Retinal pigment epithelial cell (primary cell): ENCODE data around the gene MATR3.

Experiments used
- DNase-seq: peaks from one replicate; pipeline ENCODE4 v3.0.0-alpha.2; 2010; ENCODE audit warnings: low read depth
- H3K4me3 ChIP-seq: 2 replicates; pipeline ENCODE4 v1.5.1; 2011; ENCODE audit warnings: mild to moderate bottlenecking, low read length, control low read depth, moderate library complexity
- TF ChIP-seq, protein P1 (sequence below): conservative IDR thresholded peaks from 2 replicates; pipeline ENCODE4 v1.5.1; 2011; ENCODE audit warnings: low read depth, low read length, control low read depth, inconsistent platforms

MATR3 gene

DNA sequence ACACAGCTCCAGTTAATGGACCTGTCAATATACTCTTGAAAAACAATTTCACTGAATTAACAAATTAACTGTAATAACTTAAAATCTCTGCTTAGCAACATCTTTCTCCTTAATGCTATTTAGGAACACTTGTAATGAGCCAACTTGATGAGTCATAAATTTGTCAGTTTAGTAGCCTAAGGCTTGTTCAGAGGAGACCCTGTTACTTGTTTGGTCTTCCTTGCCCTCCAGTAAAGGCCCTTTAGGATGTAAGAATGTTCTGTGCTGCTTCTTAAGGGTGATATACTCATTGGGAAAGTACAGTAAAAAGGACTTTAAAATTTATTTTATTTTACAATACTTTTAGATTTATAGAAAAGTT lies 11.4 kb upstream of the MATR3 start:
- TF ChIP-seq, protein P1, sequence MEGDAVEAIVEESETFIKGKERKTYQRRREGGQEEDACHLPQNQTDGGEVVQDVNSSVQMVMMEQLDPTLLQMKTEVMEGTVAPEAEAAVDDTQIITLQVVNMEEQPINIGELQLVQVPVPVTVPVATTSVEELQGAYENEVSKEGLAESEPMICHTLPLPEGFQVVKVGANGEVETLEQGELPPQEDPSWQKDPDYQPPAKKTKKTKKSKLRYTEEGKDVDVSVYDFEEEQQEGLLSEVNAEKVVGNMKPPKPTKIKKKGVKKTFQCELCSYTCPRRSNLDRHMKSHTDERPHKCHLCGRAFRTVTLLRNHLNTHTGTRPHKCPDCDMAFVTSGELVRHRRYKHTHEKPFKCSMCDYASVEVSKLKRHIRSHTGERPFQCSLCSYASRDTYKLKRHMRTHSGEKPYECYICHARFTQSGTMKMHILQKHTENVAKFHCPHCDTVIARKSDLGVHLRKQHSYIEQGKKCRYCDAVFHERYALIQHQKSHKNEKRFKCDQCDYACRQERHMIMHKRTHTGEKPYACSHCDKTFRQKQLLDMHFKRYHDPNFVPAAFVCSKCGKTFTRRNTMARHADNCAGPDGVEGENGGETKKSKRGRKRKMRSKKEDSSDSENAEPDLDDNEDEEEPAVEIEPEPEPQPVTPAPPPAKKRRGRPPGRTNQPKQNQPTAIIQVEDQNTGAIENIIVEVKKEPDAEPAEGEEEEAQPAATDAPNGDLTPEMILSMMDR: no peak
- H3K4me3 ChIP-seq: no peak overlapping the region
- DNase-seq: no peak

DNA sequence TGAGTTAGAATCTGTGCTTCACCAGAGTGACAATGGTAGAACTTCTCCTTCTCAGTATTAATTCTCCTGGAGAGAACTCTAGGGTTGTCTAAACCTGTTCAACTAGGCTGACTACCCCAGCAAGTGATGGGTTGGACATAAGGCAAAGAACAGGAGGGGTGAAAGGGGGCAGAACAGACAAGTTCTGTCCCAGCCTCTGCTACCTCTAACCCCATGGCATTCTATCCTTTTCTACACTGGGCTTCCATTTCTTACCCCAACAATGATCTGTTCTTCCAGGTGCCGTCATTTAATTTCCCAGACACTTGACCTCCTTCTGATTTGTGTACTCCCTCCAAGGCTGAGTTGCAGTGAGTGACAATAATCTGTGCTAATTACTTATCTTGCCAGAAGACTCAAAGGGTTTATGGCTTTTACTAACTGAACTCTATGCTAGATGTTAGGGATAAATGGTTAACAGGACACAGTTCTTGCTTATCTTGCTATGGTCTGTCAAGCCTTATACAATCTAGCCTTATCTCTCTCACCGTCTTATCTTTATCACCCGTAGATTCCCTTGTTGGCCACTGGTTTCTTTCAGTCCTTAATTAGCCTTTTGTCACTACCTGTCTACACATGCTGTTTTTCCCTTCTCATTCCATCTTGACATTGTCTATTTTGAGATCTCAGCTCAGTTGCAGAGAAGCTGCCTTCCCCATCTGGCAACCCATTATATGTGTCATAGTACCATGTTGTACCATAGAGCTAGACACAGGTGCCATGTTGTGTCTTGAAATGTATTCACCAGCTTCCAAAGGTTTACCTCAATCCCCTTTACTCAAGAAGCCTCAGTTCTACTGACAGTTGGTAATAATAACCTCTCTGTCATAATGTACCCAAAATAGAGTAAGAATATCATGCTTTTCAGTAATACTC lies 10.0 kb upstream of the MATR3 start:
- TF ChIP-seq, protein P1: no peak

DNA sequence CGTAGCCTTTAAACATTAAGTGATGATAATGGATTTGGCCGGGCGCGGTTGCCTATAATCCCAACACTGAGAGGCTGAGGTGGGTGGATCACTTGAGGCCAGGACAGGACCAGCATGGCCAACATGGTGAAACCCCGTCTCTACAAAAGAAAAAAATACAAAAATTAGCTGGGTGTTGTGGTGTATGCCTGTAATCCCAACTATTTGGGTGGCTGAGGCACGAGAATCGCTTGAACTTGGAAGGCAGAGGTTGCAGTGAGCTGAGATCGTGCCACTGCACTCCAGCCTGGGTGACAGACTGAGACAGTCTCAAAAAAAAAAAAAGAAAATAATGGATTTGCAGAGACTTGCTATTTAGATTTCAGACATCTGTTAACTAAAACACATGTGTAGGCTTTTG lies 9.2 kb upstream of the MATR3 start:
- TF ChIP-seq, protein P1: no peak
- no peak overlapping the region for H3K4me3 ChIP-seq
- DNase-seq: no peak

More for the DNA sequence above, 10.0 kb upstream of the MATR3 start:
- no peak overlapping the region for H3K4me3 ChIP-seq
- DNase-seq: no peak

DNA sequence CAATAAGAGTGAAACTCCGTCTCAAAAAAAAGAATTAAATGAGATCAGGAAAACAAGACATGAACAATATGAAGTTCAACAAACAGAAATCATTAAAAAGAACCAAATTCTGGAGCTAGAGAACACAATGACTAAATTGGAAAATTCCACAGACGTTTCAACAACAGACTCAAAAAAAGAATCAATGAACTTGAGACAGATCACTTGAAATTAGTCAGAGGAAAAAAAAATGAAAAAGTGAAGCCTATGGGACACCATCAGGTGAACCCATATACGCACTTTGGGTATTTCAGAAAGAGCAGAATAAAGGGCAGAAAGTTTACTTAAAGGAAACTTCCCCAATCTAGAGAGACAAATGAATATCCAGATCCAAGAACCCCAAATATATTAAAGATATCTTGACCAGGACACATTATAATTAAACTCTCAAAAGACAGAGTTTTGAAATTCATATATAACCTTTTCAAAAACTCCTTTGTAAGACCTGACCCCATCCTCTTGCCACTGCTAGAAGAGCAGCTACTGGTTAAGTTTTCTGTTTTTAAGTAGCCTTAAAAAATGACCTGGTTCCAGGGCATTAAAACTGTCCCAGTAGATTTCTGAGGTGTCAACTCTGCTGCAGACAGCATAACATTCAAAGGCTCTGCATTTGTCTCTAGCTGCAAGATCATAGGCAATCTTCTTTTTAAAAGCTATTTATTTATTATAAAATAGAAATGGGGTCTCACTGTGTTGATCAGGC lies 7.7 kb upstream of the MATR3 start:
- no peak overlapping the region for H3K4me3 ChIP-seq
- TF ChIP-seq, protein P1: no peak

DNA sequence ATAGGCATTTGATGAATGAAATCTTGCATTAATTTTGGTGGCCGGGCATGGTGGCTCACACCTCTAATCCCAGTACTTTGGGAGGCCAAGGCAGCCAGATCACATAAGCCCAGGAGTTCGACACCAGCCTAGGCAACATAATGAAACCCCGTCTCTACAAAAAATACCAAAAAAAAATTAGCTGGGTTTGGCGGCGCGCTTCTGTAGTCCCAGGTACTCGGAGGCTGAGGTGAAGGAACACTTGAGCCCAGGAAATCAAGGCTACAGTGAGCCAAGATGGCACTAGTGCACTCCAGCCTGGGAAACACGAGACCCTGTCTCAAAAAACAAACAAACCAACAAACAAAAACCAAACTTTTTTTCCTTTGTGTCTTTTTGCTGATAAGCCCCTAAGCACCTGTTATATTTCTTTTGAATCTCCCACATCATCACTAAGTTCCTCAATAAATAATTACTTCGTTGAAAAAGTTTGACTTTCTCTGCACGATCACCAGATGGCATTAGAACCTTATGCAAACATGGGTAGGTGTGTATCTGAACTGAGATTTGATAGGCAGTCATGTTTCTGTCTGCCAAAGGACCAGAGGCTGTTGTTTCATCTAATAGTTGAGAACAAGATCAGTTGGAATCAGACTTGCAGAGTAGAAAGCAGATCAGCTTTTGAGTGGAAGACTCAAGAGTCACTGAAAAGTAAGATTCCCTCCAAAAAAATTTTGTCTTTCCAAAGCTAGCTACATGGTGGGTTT lies 5.5 kb upstream of the MATR3 start:
- TF ChIP-seq, protein P1: no peak
- H3K4me3 ChIP-seq: no peak overlapping the region
- DNase-seq: no peak

More for the DNA sequence above, 7.7 kb upstream of the MATR3 start:
- no peak for DNase-seq

DNA sequence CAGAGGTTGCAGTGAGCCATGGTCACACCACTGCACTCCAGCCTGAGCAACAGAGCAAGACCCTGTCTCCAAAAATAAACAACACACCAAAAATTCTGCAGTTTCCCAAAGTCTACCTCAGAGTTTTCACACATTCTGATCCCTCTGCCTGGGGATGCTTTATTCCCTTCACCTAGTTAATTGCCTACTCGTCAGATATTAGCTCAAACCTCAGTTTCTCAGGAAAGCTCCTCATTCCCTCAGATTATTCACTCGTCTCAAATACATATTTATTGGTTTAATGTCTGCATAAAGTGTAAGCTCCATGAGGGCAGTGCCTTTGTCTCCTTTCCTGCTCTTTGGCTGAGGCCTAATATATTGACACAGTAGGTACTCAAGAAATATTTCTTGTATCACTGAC lies 2.5 kb upstream of the MATR3 start:
- no peak for DNase-seq
- TF ChIP-seq, protein P1: no peak
- no peak overlapping the region for H3K4me3 ChIP-seq
